OCI-LY7 (cell line): Measurements from ENCODE around the gene BICD1.

Source experiments
- CTCF ChIP-seq: fragments of 200-600 bp; sonication (generic); conservative IDR thresholded peaks from 2 replicates; pipeline ENCODE4 v1.5.1; 2014; ENCODE audit warnings: mild to moderate bottlenecking, antibody characterized with exemption, low read length, moderate library complexity, mixed read lengths
- EZH2phosphoT487 ChIP-seq: fragments of 200-600 bp; sonication (generic); IDR thresholded peaks from 2 replicates; pipeline ENCODE4 v1.6.1; 2018; ENCODE audit warnings: low read depth, borderline replicate concordance, mild to moderate bottlenecking, mixed run types, antibody characterized with exemption, low read length, moderate library complexity, mixed read lengths

DNA sequence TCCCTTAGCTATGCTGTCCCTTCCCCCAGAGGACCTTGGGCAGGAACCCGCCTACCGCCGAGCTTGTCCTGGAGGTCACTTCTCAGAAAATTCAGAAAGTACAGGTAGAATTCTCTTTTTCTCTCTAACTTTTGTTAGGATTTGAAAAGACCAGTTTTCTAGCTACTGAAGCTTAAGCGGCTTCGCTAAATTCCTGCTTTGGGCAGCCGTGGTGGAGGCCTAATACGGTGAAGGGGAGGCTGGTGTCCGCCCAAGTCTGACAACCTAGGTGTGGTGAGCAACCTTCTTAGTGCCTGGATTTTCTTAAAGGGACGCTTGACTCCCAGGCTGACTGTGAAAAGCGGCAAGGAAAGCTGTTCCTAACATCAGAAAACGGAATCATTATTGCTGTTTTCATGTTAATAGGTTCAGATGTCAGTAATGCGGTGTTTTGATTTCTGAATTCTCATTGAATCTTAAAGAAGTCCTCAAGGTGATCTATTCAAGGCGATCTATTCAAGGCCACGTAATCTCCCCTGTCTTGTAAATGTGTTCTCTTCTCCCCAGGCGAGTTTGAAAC is 293.5 kb downstream of the BICD1 start:
- TF ChIP-seq CTCF (no peak), EZH2phosphoT487 (no peak)
